H1 (cell line): ENCODE measurements around the gene NUTM1. TPM values are rescaled to one million over a fixed set of nuclear protein-coding genes. Genes with fewer than 3 reads are reported as not detected.

ENCODE experiments used
- CTCF ChIA-PET: fragments of 300-600 bp; sonication (Branson Sonifier 250); formaldehyde crosslinking; loops from one replicate; lab custom pipeline; 2021; ENCODE audit not compliant: partially characterized antibody; lab: Charles Lee
- POLR2A ChIA-PET: fragments of 300-600 bp; sonication (Branson Sonifier 250); formaldehyde crosslinking; loops from one replicate; lab custom pipeline; 2021; ENCODE audit warnings: inconsistent platforms; ENCODE audit not compliant: partially characterized antibody; lab: Charles Lee
- DNase-seq, 2 experiments: peaks; one replicate each; pipeline versions ENCODE4 v3.0.0 to v3.0.0-alpha.2; 2010 to 2022; ENCODE audit warnings: low spot score in 2 of 2, low read depth in 1 of 2, mixed read lengths in 1 of 2
- FAIRE-seq: peaks from 2 replicates; lab custom pipeline; 2011; peaks lifted over from hg19 to GRCh38; lab: Jason Lieb, UNC
- H2AFZ ChIP-seq: 2 replicates; pipeline ENCODE4 v1.8.1; 2012; ENCODE audit warnings: low read length, inconsistent platforms
- H2AK5ac ChIP-seq: 2 replicates; pipeline ENCODE4 v1.6.1; 2013; ENCODE audit warnings: low read depth, low read length
- H2BK120ac ChIP-seq: replicated peaks from 2 replicates; pipeline ENCODE3; 2013; ENCODE audit warnings: low read depth, low read length, inconsistent platforms
- H2BK12ac ChIP-seq: 2 replicates; pipeline ENCODE4 v1.6.1; 2013; ENCODE audit warnings: low read depth, low read length
- H2BK15ac ChIP-seq: 2 replicates; pipeline ENCODE4 v1.6.1; 2013; ENCODE audit warnings: low read length
- H2BK20ac ChIP-seq: 2 replicates; pipeline ENCODE4 v1.6.1; 2013; ENCODE audit warnings: low read length
- H2BK5ac ChIP-seq: 2 replicates; pipeline ENCODE4 v1.6.1; 2013; ENCODE audit warnings: low read depth, low read length
- H3K14ac ChIP-seq: 2 replicates; pipeline ENCODE4 v1.6.1; 2013; ENCODE audit warnings: inconsistent platforms; ENCODE audit not compliant: insufficient read length
- H3K18ac ChIP-seq: 2 replicates; pipeline ENCODE4 v1.6.1; 2013; ENCODE audit warnings: low read length; ENCODE audit errors: extremely low read depth
- H3K23ac ChIP-seq: 2 replicates; pipeline ENCODE4 v1.6.1; 2013; ENCODE audit warnings: inconsistent platforms; ENCODE audit not compliant: insufficient read length
- H3K23me2 ChIP-seq: 2 replicates; pipeline ENCODE4 v1.6.1; 2013; ENCODE audit warnings: low read depth, low read length
- H3K27ac ChIP-seq: 2 replicates; pipeline ENCODE4 v1.6.1; 2011; ENCODE audit warnings: low read depth, low read length, inconsistent platforms
- H3K27me3 ChIP-seq, 4 experiments: replicated peaks in 1 of 4; 1 replicate in 1 of 4; 2 replicates in 3 of 4; pipeline versions ENCODE4 v1.6.1 to v1.8.1; 2011 to 2013; ENCODE audit warnings: low read length in 3 of 4, mild to moderate bottlenecking in 3 of 4, inconsistent platforms in 2 of 4, mixed read lengths in 2 of 4, moderate library complexity in 1 of 4; ENCODE audit not compliant: control insufficient read depth in 3 of 4, insufficient read depth in 3 of 4; ENCODE audit errors: extremely low read depth in 1 of 4
- H3K36me3 ChIP-seq, 4 experiments: 2 replicates each; pipeline versions ENCODE4 v1.6.1 to v1.8.1; 2011 to 2013; ENCODE audit warnings: mild to moderate bottlenecking in 4 of 4, low read length in 3 of 4, moderate library complexity in 2 of 4, control low read depth in 1 of 4, inconsistent platforms in 1 of 4; ENCODE audit not compliant: insufficient read depth in 4 of 4, control insufficient read depth in 2 of 4
- H3K4ac ChIP-seq: replicated peaks from 2 replicates; pipeline ENCODE3; 2013; ENCODE audit warnings: low read length, low read depth, mixed read lengths, inconsistent platforms; ENCODE audit not compliant: insufficient read length
- H3K4me1 ChIP-seq, 4 experiments: replicated peaks in 1 of 4; 1 replicate in 1 of 4; 2 replicates in 3 of 4; pipeline versions ENCODE4 v1.6.1 to v1.8.1; 2011 to 2013; ENCODE audit warnings: low read length in 3 of 4, inconsistent platforms in 2 of 4, mixed read lengths in 1 of 4; ENCODE audit not compliant: insufficient read depth in 4 of 4, control insufficient read depth in 3 of 4
- H3K4me2 ChIP-seq, 2 experiments: 2 replicates each; pipeline versions ENCODE4 v1.6.1 to v1.8.1; 2011 to 2013; ENCODE audit warnings: low read depth in 2 of 2, low read length in 2 of 2, control low read depth in 1 of 2, inconsistent platforms in 1 of 2, mild to moderate bottlenecking in 1 of 2; ENCODE audit not compliant: insufficient read depth in 1 of 2
- H3K4me3 ChIP-seq, 4 experiments: fragments of 200-600, 300-600 bp in 1 of 4; sonication (generic), shearing (Covaris generic), sonication (Bioruptor Twin) in 1 of 4; 2 replicates each; pipeline versions ENCODE4 v1.5.1 to v1.8.1; 2011 to 2016; ENCODE audit warnings: low read length in 4 of 4, low read depth in 3 of 4, control low read depth in 2 of 4, inconsistent platforms in 2 of 4, mild to moderate bottlenecking in 2 of 4, mixed read lengths in 1 of 4, moderate library complexity in 1 of 4; ENCODE audit not compliant: insufficient read depth in 2 of 4; ENCODE audit errors: extremely low read depth in 1 of 4
- H3K56ac ChIP-seq: replicated peaks from 2 replicates; pipeline ENCODE3; 2013; ENCODE audit warnings: low read depth, mild to moderate bottlenecking, mixed read lengths, low read length, inconsistent platforms; ENCODE audit not compliant: insufficient read length
- H3K79me1 ChIP-seq: 2 replicates; pipeline ENCODE4 v1.6.1; 2013; ENCODE audit warnings: low read depth, low read length, control low read depth
- H3K79me2 ChIP-seq, 2 experiments: 2 replicates each; pipeline versions ENCODE4 v1.6.1 to v1.8.1; 2012 to 2013; ENCODE audit warnings: low read length in 2 of 2, mild to moderate bottlenecking in 2 of 2, inconsistent platforms in 1 of 2; ENCODE audit not compliant: insufficient read depth in 2 of 2, control insufficient read depth in 1 of 2
- H3K9ac ChIP-seq, 4 experiments: replicated peaks in 1 of 4; 1 replicate in 1 of 4; 2 replicates in 3 of 4; pipeline versions ENCODE4 v1.6.1 to v1.8.1; 2011 to 2013; ENCODE audit warnings: low read depth in 3 of 4, low read length in 3 of 4, control low read depth in 2 of 4, mild to moderate bottlenecking in 2 of 4, moderate library complexity in 2 of 4, inconsistent platforms in 1 of 4; ENCODE audit errors: extremely low read depth in 1 of 4
- H3K9me3 ChIP-seq, 2 experiments: 2 replicates each; pipeline versions ENCODE4 v1.6.1 to v1.8.1; 2012 to 2013; ENCODE audit warnings: mild to moderate bottlenecking in 2 of 2, moderate library complexity in 2 of 2, control low read depth in 1 of 2, inconsistent platforms in 1 of 2, low read depth in 1 of 2, low read length in 1 of 2, mixed read lengths in 1 of 2; ENCODE audit not compliant: insufficient read depth in 2 of 2
- H4K20me1 ChIP-seq, 2 experiments: replicated peaks in 1 of 2; 2 replicates each; pipeline versions ENCODE3 to v1.8.1; 2011 to 2013; ENCODE audit warnings: inconsistent platforms in 2 of 2, low read length in 2 of 2, mild to moderate bottlenecking in 1 of 2; ENCODE audit not compliant: insufficient read depth in 2 of 2, control insufficient read depth in 1 of 2
- H4K5ac ChIP-seq: 2 replicates; pipeline ENCODE4 v1.6.1; 2013; ENCODE audit warnings: low read length, low read depth, mixed read lengths, inconsistent platforms; ENCODE audit not compliant: insufficient read length
- H4K8ac ChIP-seq: 2 replicates; pipeline ENCODE4 v1.8.0; 2013; ENCODE audit warnings: mild to moderate bottlenecking, moderate library complexity, low read length, inconsistent platforms; ENCODE audit not compliant: insufficient read depth; ENCODE audit errors: extremely low read depth
- H4K91ac ChIP-seq: replicated peaks from 2 replicates; pipeline ENCODE3; 2013; ENCODE audit warnings: low read length, mixed read lengths, inconsistent platforms; ENCODE audit not compliant: insufficient read length
- KDM1A ChIP-seq: fragments of 200-600, 300-600 bp; sonication (generic); IDR thresholded peaks from 2 replicates; pipeline ENCODE4 v1.7.1; 2016; ENCODE audit warnings: mild to moderate bottlenecking, low read length, borderline replicate concordance
- MAFK ChIP-seq: IDR thresholded peaks from 2 replicates; pipeline ENCODE4 v1.6.1; 2012; ENCODE audit warnings: low read depth, mild to moderate bottlenecking, improper control_type of control experiment, low read length
- RFX5 ChIP-seq: IDR thresholded peaks from 2 replicates; pipeline ENCODE4 v1.6.1; 2011; ENCODE audit warnings: low read depth, low read length, improper control_type of control experiment, borderline replicate concordance
- RNF2 ChIP-seq: fragments of 200-900, 300-1000 bp; sonication (generic); IDR thresholded peaks from 2 replicates; pipeline ENCODE4 v1.7.1; 2016; ENCODE audit warnings: borderline replicate concordance, low read depth, mild to moderate bottlenecking, antibody characterized with exemption, low read length; ENCODE audit not compliant: poor library complexity, severe bottlenecking; ENCODE audit errors: missing control alignments
- SIX5 ChIP-seq: IDR thresholded peaks from 2 replicates; pipeline ENCODE4 v1.6.1; 2011; ENCODE audit warnings: mild to moderate bottlenecking, low read depth, low read length
- SUZ12 ChIP-seq: fragments of 200-600 bp; sonication (generic); IDR thresholded peaks from 2 replicates; pipeline ENCODE4 v1.6.1; 2012; ENCODE audit warnings: mild to moderate bottlenecking, inconsistent platforms, low read length, moderate library complexity, mixed read lengths
- TAF7 ChIP-seq: optimal IDR thresholded peaks from 2 replicates; pipeline ENCODE3; 2011; ENCODE audit warnings: low read depth, mild to moderate bottlenecking, inconsistent platforms, low read length, moderate library complexity, borderline replicate concordance
- TBP ChIP-seq: IDR thresholded peaks from 2 replicates; pipeline ENCODE4 v1.6.1; 2011; ENCODE audit warnings: low read depth, low read length, improper control_type of control experiment
- WGBS, 2 experiments: shearing (Covaris generic) in 1 of 2; methylation state at CpG; one replicate each; pipeline versions ENCODE4 v1.1.6 to v1.1.7; 2013 to 2015; ENCODE audit warnings: low lambda C conversion rate in 2 of 2, mixed read lengths in 2 of 2, inconsistent platforms in 1 of 2, low coverage in 1 of 2, missing lambda C conversion rate in 1 of 2; ENCODE audit not compliant: insufficient replicate concordance in 2 of 2, insufficient coverage in 1 of 2, insufficient read length in 1 of 2; ENCODE audit errors: extremely low coverage in 1 of 2, missing lambda C conversion rate in 1 of 2; 5-methylcytosine and 5-hydroxymethylcytosine counted together
- polyA plus RNA-seq, 7 experiments: library from polyadenylated mRNA; depleted of rRNA in 3 of 7; stranded (reverse) in 5 of 7; unstranded in 2 of 7; fragments of >200 nt in 5 of 7; fragments of 200-250 nt in 2 of 7; gene quantifications; 1 replicate in 5 of 7; 2 replicates in 1 of 7; 4 replicates in 1 of 7; pipeline versions ENCODE4 v1.2.1 to v1.2.3, GENCODE V29; 2011 to 2013; ENCODE audit warnings: missing spikeins in 2 of 7, mixed read lengths in 2 of 7
- total RNA-seq: library from RNA; stranded (reverse); fragmentation: NEBNext Ultra II Directional; extraction: Animal tissue kit (Norgen Biotek cat#: 25700); gene quantifications from 2 replicates; pipeline ENCODE4 v1.2.1, GENCODE V29; 2021

NUTM1 gene
- total and polyA plus RNA-seq, 2 of the 8 experiments (the other 6 are each of a cell fraction or from before 2014, with no cell fraction given), result 0.39 to 0.60 TPM

- Histone ChIP-seq H3K9ac (no peak overlapping the region), H3K56ac (no peak overlapping the region), H3K4me3 (no peak overlapping the region), H3K18ac (no peak overlapping the region), H2BK15ac (no peak overlapping the region), H4K8ac (no peak overlapping the region), H3K23ac (no peak overlapping the region), H2AK5ac (no peak overlapping the region), H3K9me3 (no peaks in the 10 kb centered on the region), H2AFZ (no peak overlapping the region), H3K79me1 (no peaks in the 10 kb centered on the region), H4K20me1 (peaks cover 0 to 6% of the 10 kb centered on the region in 2 experiments), H4K5ac (no peak overlapping the region), H4K91ac (no peak overlapping the region), H3K4me2 (no peak overlapping the region), H2BK5ac (no peak overlapping the region), H3K27ac (no peak overlapping the region), H2BK120ac (no peak overlapping the region), H3K4me1 (peaks cover 2 to 8% (median 5%) of the 10 kb centered on the region in 4 experiments; a peak in 5 of 7 replicates), H3K23me2 (no peaks in the 10 kb centered on the region), H3K79me2 (no peaks in the 10 kb centered on the region), H2BK20ac (no peak overlapping the region), H2BK12ac (no peak overlapping the region), H3K27me3 (no peaks in the 10 kb centered on the region), H3K36me3 (peaks cover 4 to 28% (median 17%) of the 10 kb centered on the region in 4 experiments), H3K4ac (no peak overlapping the region), H3K14ac (no peak overlapping the region)
- FAIRE-seq (no peak), DNase-seq (no peak)
- no peak for TF ChIP-seq TBP
- no peak for TF ChIP-seq TAF7
- TF ChIP-seq KDM1A, result no peak
- no peak for TF ChIP-seq RNF2
- TF ChIP-seq SIX5, result no peak
- no peak for TF ChIP-seq RFX5
- no peak for TF ChIP-seq SUZ12
- no peak for TF ChIP-seq MAFK
- ChIA-PET CTCF (interaction anchor here (1.3 to 2.6 kb wide), 5 partner anchors 9 to 245 kb away, joined by 3 to 9 read pairs (median 6); partner anchors contain the start of genes LPCAT4, NOP10 and NUTM1), POLR2A (interaction anchor here (1.2 to 3.5 kb wide), 3 partner anchors 11 to 24 kb away, joined by 3 to 23 read pairs (median 8); partner anchors contain the start of genes LPCAT4, NOP10 and NUTM1)
- WGBS, 2 experiments, result 95% methylated on average over 7 of the region's 7 CpGs; no CpG with 5 or more reads in 1 of the 2 experiments
Measured at GRCh38 chr15:34354286-34354685, 11.2 kb downstream of the NUTM1 start.
